ENCODE measurements around the gene MLLT3.

MLLT3 gene

GRCh38 chr9:20476912-20477521 is 145.3 kb downstream of the MLLT3 start:
- DNase-seq (ENCODE audit: low spot score): no peak

GRCh38 chr9:20474496-20474895 is 147.8 kb downstream of the MLLT3 start:
- DNase-seq (ENCODE audit: low spot score): no peak

GRCh38 chr9:20473515-20474013 is 148.7 kb downstream of the MLLT3 start:
- no peak for DNase-seq (ENCODE audit: low spot score)

GRCh38 chr9:20472342-20473045 is 149.8 kb downstream of the MLLT3 start:
- DNase-seq (ENCODE audit: low spot score): no peak

GRCh38 chr9:20466328-20467008 is 155.8 kb downstream of the MLLT3 start:
- DNase-seq (ENCODE audit: low spot score): no peak

GRCh38 chr9:20464242-20464641 is 158.1 kb downstream of the MLLT3 start:
- DNase-seq (ENCODE audit: low spot score): no peak

- no peak for DNase-seq (ENCODE audit: low spot score)
Observed at GRCh38 chr9:20463823-20464222, 158.5 kb downstream of the MLLT3 start.

- DNase-seq (ENCODE audit: low spot score): no peak
Observed at GRCh38 chr9:20462410-20462809, 159.9 kb downstream of the MLLT3 start.

GRCh38 chr9:20447291-20447690 is 175.0 kb downstream of the MLLT3 start:
- no peak for DNase-seq (ENCODE audit: low spot score)

GRCh38 chr9:20446248-20446647 is 176.1 kb downstream of the MLLT3 start:
- DNase-seq (ENCODE audit: low spot score): no peak

- no peak for DNase-seq (ENCODE audit: low spot score)
Observed at GRCh38 chr9:20442461-20443319, 179.6 kb downstream of the MLLT3 start.

GRCh38 chr9:20441711-20442423 is 180.4 kb downstream of the MLLT3 start:
- DNase-seq (ENCODE audit: low spot score): no peak

GRCh38 chr9:20441166-20441565 is 181.1 kb downstream of the MLLT3 start:
- DNase-seq (ENCODE audit: low spot score): no peak

GRCh38 chr9:20437476-20437875 is 184.8 kb downstream of the MLLT3 start:
- no peak for DNase-seq (ENCODE audit: low spot score)

GRCh38 chr9:20436476-20437195 is 185.7 kb downstream of the MLLT3 start:
- DNase-seq (ENCODE audit: low spot score): no peak

- DNase-seq (ENCODE audit: low spot score): no peak
Observed at GRCh38 chr9:20428976-20429375, 193.3 kb downstream of the MLLT3 start.

GRCh38 chr9:20427359-20427758 is 194.9 kb downstream of the MLLT3 start:
- no peak for DNase-seq (ENCODE audit: low spot score)

- no peak for DNase-seq (ENCODE audit: low spot score)
Observed at GRCh38 chr9:20426019-20426418, 196.3 kb downstream of the MLLT3 start.

- DNase-seq (ENCODE audit: low spot score): no peak
Observed at GRCh38 chr9:20419533-20419932, 202.8 kb downstream of the MLLT3 start.

GRCh38 chr9:20418485-20418884 is 203.8 kb downstream of the MLLT3 start:
- no peak for DNase-seq (ENCODE audit: low spot score)
